ENCODE measurements around the gene CERKL. TPM values are rescaled to one million over a fixed set of nuclear protein-coding genes. Genes with fewer than 3 reads are reported as not detected.

CERKL gene
- total RNA-seq, 1 experiment from 2014 or later, result 24.4 TPM

DNA sequence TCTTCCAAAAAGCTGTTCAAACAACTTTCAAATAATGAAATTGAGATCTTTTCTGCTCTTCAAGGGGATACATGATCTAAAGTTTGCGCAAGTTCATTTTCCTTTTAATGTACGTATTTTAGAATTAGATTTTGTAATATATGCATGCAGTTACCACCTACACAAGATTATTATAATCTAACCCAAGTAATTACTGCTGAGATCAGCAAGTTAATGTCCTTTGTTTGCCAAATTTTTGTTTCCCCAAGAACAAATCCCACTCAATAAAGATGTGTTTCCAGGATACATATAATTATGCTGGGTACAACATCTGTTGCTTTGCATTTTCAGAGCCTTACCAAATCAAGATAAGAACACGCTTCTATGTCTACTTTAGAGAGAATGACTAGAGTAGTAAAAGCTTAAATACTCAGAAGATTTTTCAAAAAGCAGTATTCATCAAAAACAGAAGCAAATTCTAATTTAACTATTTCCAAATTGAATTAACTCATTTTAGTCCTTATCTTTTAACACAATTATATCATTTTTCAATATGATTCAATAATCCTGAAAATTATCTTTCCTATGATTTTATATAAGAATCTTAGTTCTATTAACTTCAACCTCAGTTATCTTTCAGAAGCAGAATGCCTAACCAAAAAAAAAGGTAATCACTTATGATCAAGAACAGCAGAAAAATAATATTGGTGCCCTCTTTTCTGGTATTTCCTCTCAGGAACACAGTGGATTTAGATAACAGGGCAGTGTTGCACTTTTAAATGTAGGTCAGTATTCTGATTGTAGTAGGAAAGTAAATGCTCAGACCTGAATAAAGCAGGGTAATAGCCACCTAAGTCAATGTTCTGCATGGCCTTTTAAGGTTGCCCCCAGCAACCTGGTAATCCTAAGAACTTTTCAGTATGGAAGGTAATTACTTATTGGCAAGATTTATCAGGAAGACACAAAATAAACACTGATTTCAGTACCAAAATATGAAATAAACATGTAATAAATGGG lies 28.0 kb downstream of the CERKL start:
- Histone ChIP-seq H3K4me1 (ENCODE audit: low read length) (peaks cover 90% of the 10 kb centered on the region), H3K27me3 (ENCODE audit: low read length) (no peaks in the 10 kb centered on the region), H3K4me3 (ENCODE audit: low read length) (no peak overlapping the region), H2AFZ (ENCODE audit: low read length) (no peak overlapping the region), H3K9ac (ENCODE audit: low read length) (no peak overlapping the region), H3K79me2 (ENCODE audit: low read length) (no peaks in the 10 kb centered on the region; the same call in 1 of the 2 replicates), H3K9me2 (replicated peaks; ENCODE audit: insufficient read depth, low read length) (no peaks in the 10 kb centered on the region), H4K20me1 (ENCODE audit: insufficient read depth, low read depth, low read length) (no peaks in the 10 kb centered on the region), H3K36me3 (ENCODE audit: insufficient read depth, low read length) (no peaks in the 10 kb centered on the region), H3K4me2 (ENCODE audit: low read depth, low read length, poor library complexity, severe bottlenecking) (peak overlapping the region; percentile 27), H3K9me3 (ENCODE audit: low read length) (no peaks in the 10 kb centered on the region), H3K27ac (ENCODE audit: low read length) (peak overlapping the region; percentile 17; the same call in 1 of the 2 replicates)
- DNase-seq, result no peak

GRCh38 chr2:181627545-181627944 lies 29.4 kb downstream of the CERKL start:
- Histone ChIP-seq H3K27ac (ENCODE audit: low read length) (no peak overlapping the region; the same call in 1 of the 2 replicates), H3K79me2 (ENCODE audit: low read length) (no peaks in the 10 kb centered on the region; the same call in 1 of the 2 replicates), H3K9me3 (ENCODE audit: low read length) (no peaks in the 10 kb centered on the region), H3K9me2 (replicated peaks; ENCODE audit: insufficient read depth, low read length) (no peaks in the 10 kb centered on the region), H3K4me1 (ENCODE audit: low read length) (peaks cover 79% of the 10 kb centered on the region), H3K27me3 (ENCODE audit: low read length) (no peaks in the 10 kb centered on the region), H3K4me3 (ENCODE audit: low read length) (no peak overlapping the region), H3K9ac (ENCODE audit: low read length) (no peak overlapping the region), H2AFZ (ENCODE audit: low read length) (no peak overlapping the region), H4K20me1 (ENCODE audit: insufficient read depth, low read depth, low read length) (no peaks in the 10 kb centered on the region), H3K36me3 (ENCODE audit: insufficient read depth, low read length) (no peaks in the 10 kb centered on the region), H3K4me2 (ENCODE audit: low read depth, low read length, poor library complexity, severe bottlenecking) (no peak overlapping the region)
- DNase-seq, result no peak

GRCh38 chr2:181626671-181627070 lies 30.2 kb downstream of the CERKL start:
- Histone ChIP-seq H2AFZ (ENCODE audit: low read length) (no peak overlapping the region), H3K4me2 (ENCODE audit: low read depth, low read length, poor library complexity, severe bottlenecking) (no peak overlapping the region), H4K20me1 (ENCODE audit: insufficient read depth, low read depth, low read length) (no peaks in the 10 kb centered on the region), H3K27ac (ENCODE audit: low read length) (peak overlapping the region; percentile 8; the same call in 1 of the 2 replicates), H3K9ac (ENCODE audit: low read length) (no peak overlapping the region), H3K4me3 (ENCODE audit: low read length) (no peak overlapping the region), H3K36me3 (ENCODE audit: insufficient read depth, low read length) (no peaks in the 10 kb centered on the region), H3K79me2 (ENCODE audit: low read length) (no peaks in the 10 kb centered on the region), H3K9me2 (replicated peaks; ENCODE audit: insufficient read depth, low read length) (no peaks in the 10 kb centered on the region), H3K9me3 (ENCODE audit: low read length) (no peaks in the 10 kb centered on the region), H3K27me3 (ENCODE audit: low read length) (no peaks in the 10 kb centered on the region), H3K4me1 (ENCODE audit: low read length) (peaks cover 78% of the 10 kb centered on the region)
- no peak for DNase-seq

DNA sequence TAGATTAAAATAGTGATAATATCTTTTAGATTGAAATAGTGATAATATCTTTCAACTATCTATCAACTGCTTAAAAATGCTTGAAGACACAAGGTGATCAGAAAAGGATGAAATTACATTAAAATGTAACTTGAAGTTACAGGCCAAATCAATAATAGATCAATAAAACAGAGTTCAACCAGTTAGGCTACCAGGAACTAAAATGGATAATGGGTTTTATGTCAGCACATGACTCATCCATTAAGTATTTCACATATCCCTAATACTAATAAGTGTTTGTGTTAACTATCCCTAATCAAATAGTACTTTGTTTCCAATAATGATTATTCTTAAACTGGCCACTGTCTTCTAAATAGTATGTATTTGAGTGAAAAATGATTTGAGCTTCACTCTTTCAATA lies 33.7 kb downstream of the CERKL start:
- Histone ChIP-seq H3K9me3 (ENCODE audit: low read length) (no peaks in the 10 kb centered on the region), H3K36me3 (ENCODE audit: insufficient read depth, low read length) (no peaks in the 10 kb centered on the region), H3K79me2 (ENCODE audit: low read length) (no peaks in the 10 kb centered on the region), H3K4me2 (ENCODE audit: low read depth, low read length, poor library complexity, severe bottlenecking) (no peak overlapping the region), H3K27me3 (ENCODE audit: low read length) (no peaks in the 10 kb centered on the region), H3K4me3 (ENCODE audit: low read length) (no peak overlapping the region), H4K20me1 (ENCODE audit: insufficient read depth, low read depth, low read length) (no peaks in the 10 kb centered on the region), H3K9ac (ENCODE audit: low read length) (no peak overlapping the region), H3K27ac (ENCODE audit: low read length) (no peak overlapping the region), H3K9me2 (replicated peaks; ENCODE audit: insufficient read depth, low read length) (no peaks in the 10 kb centered on the region), H2AFZ (ENCODE audit: low read length) (no peak overlapping the region), H3K4me1 (ENCODE audit: low read length) (peaks cover 54% of the 10 kb centered on the region)
- no peak for DNase-seq

DNA sequence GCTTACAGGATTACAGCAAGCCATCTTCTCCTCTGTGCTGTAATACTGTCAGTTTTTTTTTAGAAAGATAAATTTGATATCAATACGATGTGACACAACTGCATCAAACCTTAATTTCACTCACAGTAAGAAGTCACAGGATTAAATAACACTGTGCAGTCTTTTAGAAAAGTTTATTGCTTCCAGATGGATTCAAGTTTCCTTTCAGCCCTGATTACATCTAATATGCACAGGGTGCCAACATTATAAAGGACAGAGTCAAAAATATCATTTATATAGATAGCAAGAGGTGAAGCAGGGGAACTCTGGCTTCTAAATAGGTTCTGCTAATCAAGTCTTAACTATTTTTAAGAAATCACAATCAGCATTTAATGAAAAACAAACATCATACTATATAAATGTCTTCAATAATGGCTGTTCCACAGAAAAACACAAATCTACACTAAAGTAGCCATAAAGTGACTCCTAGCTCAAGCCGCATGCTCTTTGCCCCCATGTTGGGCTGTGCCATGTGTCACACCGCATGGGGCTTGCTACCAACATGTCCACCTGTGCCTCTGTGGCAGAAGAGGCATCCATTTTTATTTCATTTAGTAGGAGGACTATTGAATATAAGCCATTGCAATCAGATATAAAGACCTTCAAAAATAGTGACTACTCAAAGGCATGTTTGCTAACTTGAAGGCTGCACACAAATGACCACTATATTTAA lies 35.0 kb downstream of the CERKL start:
- H3K4me2 ChIP-seq (ENCODE audit: low read depth, low read length, poor library complexity, severe bottlenecking), result peak overlapping the region; percentile 7

DNA sequence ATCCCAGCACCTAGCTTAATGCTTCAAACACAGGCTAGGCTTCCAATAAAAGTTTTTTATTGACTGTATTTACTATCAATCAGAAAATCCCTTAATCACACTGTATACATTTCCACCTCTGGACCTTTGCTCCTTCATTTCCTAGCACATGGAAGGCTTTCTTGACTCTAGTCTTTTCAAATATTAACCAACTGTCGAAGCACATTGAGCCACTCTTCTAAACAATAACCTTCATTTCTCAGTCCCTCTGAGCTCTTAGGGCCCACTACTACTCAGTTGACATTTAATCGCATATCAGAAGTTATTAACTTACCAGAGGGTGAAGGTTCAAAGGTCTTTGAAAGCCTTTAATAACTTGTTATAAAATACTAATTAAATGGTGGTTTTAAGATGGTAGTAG lies 37.4 kb downstream of the CERKL start:
- Histone ChIP-seq H3K27ac (ENCODE audit: low read length) (no peak overlapping the region), H3K27me3 (ENCODE audit: low read length) (no peaks in the 10 kb centered on the region), H3K4me3 (ENCODE audit: low read length) (no peak overlapping the region), H3K79me2 (ENCODE audit: low read length) (no peaks in the 10 kb centered on the region), H4K20me1 (ENCODE audit: insufficient read depth, low read depth, low read length) (no peaks in the 10 kb centered on the region), H3K9ac (ENCODE audit: low read length) (no peak overlapping the region), H3K4me1 (ENCODE audit: low read length) (peaks cover 45% of the 10 kb centered on the region), H2AFZ (ENCODE audit: low read length) (no peak overlapping the region), H3K36me3 (ENCODE audit: insufficient read depth, low read length) (no peaks in the 10 kb centered on the region), H3K9me3 (ENCODE audit: low read length) (no peaks in the 10 kb centered on the region), H3K4me2 (ENCODE audit: low read depth, low read length, poor library complexity, severe bottlenecking) (no peak overlapping the region), H3K9me2 (replicated peaks; ENCODE audit: insufficient read depth, low read length) (no peaks in the 10 kb centered on the region)
- DNase-seq, result no peak

More for the DNA sequence above, 35.0 kb downstream of the CERKL start:
- Histone ChIP-seq H3K9me2 (replicated peaks; ENCODE audit: insufficient read depth, low read length) (no peaks in the 10 kb centered on the region), H4K20me1 (ENCODE audit: insufficient read depth, low read depth, low read length) (no peaks in the 10 kb centered on the region), H3K4me1 (ENCODE audit: low read length) (peaks cover 51% of the 10 kb centered on the region), H3K9me3 (ENCODE audit: low read length) (no peaks in the 10 kb centered on the region), H3K79me2 (ENCODE audit: low read length) (no peaks in the 10 kb centered on the region), H3K27me3 (ENCODE audit: low read length) (no peaks in the 10 kb centered on the region), H3K9ac (ENCODE audit: low read length) (no peak overlapping the region), H3K4me3 (ENCODE audit: low read length) (no peak overlapping the region), H2AFZ (ENCODE audit: low read length) (no peak overlapping the region), H3K27ac (ENCODE audit: low read length) (no peak overlapping the region), H3K36me3 (ENCODE audit: insufficient read depth, low read length) (no peaks in the 10 kb centered on the region)
- DNase-seq, result no peak

- H3K4me1 ChIP-seq (ENCODE audit: low read length), result peaks cover 58% of the 10 kb centered on the region
- no peaks in the 10 kb centered on the region for H3K9me2 ChIP-seq (replicated peaks; ENCODE audit: insufficient read depth, low read length)
- H4K20me1 ChIP-seq (ENCODE audit: insufficient read depth, low read depth, low read length), result no peaks in the 10 kb centered on the region
- H3K36me3 ChIP-seq (ENCODE audit: insufficient read depth, low read length), result no peaks in the 10 kb centered on the region
- H3K9me3 ChIP-seq (ENCODE audit: low read length), result no peaks in the 10 kb centered on the region
- DNase-seq, result no peak
- H3K9ac ChIP-seq (ENCODE audit: low read length), result no peak overlapping the region
- H3K4me2 ChIP-seq (ENCODE audit: low read depth, low read length, poor library complexity, severe bottlenecking), result no peak overlapping the region
- no peaks in the 10 kb centered on the region for H3K79me2 ChIP-seq (ENCODE audit: low read length)
- no peak overlapping the region for H3K4me3 ChIP-seq (ENCODE audit: low read length)
- H3K27me3 ChIP-seq (ENCODE audit: low read length), result no peaks in the 10 kb centered on the region
- no peak overlapping the region for H2AFZ ChIP-seq (ENCODE audit: low read length)
- H3K27ac ChIP-seq (ENCODE audit: low read length), result 0 out of 2 replicates have a peak overlapping the region, but pooled peaks have one; percentile 2
Observed at GRCh38 chr2:181616715-181617114, 40.2 kb downstream of the CERKL start.
